ENCODE results near the gene OR1J1.

The OR1J1 gene

GRCh38 chr9:122444041-122444733 lies 33.5 kb downstream of the OR1J1 start:
- no peak for DNase-seq

- no peak for DNase-seq
Observed at GRCh38 chr9:122442568-122442967, 35.2 kb downstream of the OR1J1 start.

Data from activated CD4-positive, alpha-beta T cell treated with anti-CD3 and anti-CD28 coated beads, Interleukin-2, amount 50 U/mL, for 48 hours (primary cell).